Measurements from ENCODE around the gene SMIM38. TPM values are rescaled to one million over a fixed set of nuclear protein-coding genes. Genes with fewer than 3 reads are reported as not detected.

SMIM38 gene
- total RNA-seq, 1 donor from 2014 or later, result not detected

DNA sequence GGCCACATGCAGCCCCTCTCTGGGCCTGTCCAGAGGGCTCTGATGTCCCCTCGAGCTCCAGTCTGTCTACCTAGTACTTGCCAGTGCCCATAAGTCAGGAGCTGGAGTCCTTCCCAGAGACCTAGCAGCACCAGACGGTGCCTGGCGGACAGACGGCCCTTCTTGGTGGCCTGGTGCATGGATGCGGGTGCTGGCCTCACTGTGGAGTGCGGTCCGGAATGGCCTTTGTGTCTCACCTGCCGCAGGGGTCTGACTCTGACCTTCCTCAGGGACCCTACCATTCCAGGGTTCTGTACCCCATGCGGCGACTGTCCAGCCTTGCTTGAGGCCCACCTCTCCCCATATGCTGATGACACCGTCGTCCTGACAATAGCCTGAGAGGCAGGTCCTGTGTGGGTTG, 29.4 kb upstream of the SMIM38 start:
- Mint-ChIP-seq H3K27me3 (ENCODE audit: unreplicated experiment) (peaks cover 3% of the 10 kb centered on the region), H3K36me3 (ENCODE audit: low read depth, unreplicated experiment) (peaks cover 4% of the 10 kb centered on the region), H3K9me3 (ENCODE audit: unreplicated experiment) (peaks cover 6% of the 10 kb centered on the region), H3K27ac (ENCODE audit: unreplicated experiment) (no peak overlapping the region), H3K4me3 (ENCODE audit: unreplicated experiment) (no peak overlapping the region), H3K4me1 (ENCODE audit: unreplicated experiment) (peaks cover 5% of the 10 kb centered on the region)
- DNase-seq (ENCODE audit: low spot score), result no peak
- TF ChIP-seq CTCF (IDR thresholded peaks at IDR 0.05; ENCODE audit: unreplicated experiment), result no peak

DNA sequence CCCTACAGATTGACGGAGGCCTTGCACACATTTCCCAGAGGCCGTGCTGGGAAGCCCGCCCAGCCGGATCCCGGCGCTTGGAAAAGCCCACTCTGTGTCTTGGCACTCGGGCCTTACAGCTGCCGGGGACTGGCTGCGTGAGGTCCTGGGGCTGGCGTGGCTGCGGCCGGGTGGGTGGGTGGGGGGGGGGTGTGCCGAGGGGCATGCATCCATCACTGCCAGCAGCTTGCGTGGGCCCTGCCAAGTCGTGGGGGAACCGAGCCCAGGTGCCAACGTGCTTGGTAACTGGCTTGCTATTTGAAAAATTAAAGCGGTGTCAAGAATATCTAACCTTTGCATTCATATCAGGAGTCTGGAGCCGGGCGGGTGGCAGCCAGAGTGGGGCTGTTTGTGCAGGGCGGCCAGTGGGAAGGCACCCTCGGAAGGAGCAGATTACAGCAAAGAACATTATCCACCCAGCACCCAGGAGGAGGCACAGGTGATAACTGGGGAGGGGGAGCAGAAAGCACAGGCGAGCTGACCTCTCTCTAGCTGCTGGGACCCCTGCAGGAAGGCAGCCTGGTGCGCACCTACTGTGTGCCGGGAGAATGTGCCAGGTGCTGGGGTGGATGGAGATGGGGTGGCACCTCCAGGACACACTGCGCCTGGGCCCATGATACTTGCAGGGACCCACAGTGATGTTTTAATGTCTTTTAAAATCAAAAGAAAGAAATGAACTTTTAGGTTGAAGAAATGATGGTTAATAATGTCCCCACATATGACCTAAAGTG, 28.5 kb upstream of the SMIM38 start:
- Mint-ChIP-seq H3K4me3 (ENCODE audit: unreplicated experiment) (no peak overlapping the region), H3K27ac (ENCODE audit: unreplicated experiment) (no peak overlapping the region), H3K36me3 (ENCODE audit: low read depth, unreplicated experiment) (peaks cover 4% of the 10 kb centered on the region), H3K4me1 (ENCODE audit: unreplicated experiment) (peaks cover 5% of the 10 kb centered on the region), H3K27me3 (ENCODE audit: unreplicated experiment) (peaks cover 3% of the 10 kb centered on the region), H3K9me3 (ENCODE audit: unreplicated experiment) (peaks cover 6% of the 10 kb centered on the region)
- DNase-seq (ENCODE audit: low spot score), result no peak
- TF ChIP-seq CTCF (IDR thresholded peaks at IDR 0.05; ENCODE audit: unreplicated experiment), result no peak

- H3K27me3 Mint-ChIP-seq (ENCODE audit: unreplicated experiment), result peaks cover 2% of the 10 kb centered on the region
- H3K36me3 Mint-ChIP-seq (ENCODE audit: low read depth, unreplicated experiment), result peaks cover 8% of the 10 kb centered on the region
- H3K4me3 Mint-ChIP-seq (ENCODE audit: unreplicated experiment), result no peak overlapping the region
- DNase-seq (ENCODE audit: low spot score), result no peak
- H3K27ac Mint-ChIP-seq (ENCODE audit: unreplicated experiment), result no peak overlapping the region
- H3K9me3 Mint-ChIP-seq (ENCODE audit: unreplicated experiment), result peaks cover 6% of the 10 kb centered on the region
- peaks cover 3% of the 10 kb centered on the region for H3K4me1 Mint-ChIP-seq (ENCODE audit: unreplicated experiment)
- no peak for TF ChIP-seq CTCF (IDR thresholded peaks at IDR 0.05; ENCODE audit: unreplicated experiment)
Measured at GRCh38 chr11:69127884-69128283, 27.9 kb upstream of the SMIM38 start.

DNA sequence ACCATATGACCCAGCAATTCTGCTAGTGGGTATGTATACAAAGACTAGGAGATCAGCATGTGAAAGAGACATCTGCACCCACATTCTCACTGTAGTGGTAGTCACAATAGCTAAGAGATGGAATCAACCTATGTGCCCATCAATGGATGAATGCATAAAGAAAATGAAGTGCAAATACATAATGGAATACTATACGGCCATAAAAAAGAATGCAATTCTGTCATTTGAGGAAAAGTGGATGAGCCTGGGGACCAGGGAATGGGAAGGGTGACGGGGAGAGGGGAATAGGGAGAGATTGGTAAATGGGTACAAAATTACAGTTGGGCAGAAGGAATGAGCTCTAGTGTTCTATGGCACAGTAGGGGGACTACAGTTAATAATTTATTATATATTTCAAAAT, 26.7 kb upstream of the SMIM38 start:
- peaks cover 2% of the 10 kb centered on the region for H3K27me3 Mint-ChIP-seq (ENCODE audit: unreplicated experiment)
- DNase-seq (ENCODE audit: low spot score), result no peak
- H3K36me3 Mint-ChIP-seq (ENCODE audit: low read depth, unreplicated experiment), result peaks cover 12% of the 10 kb centered on the region
- no peak overlapping the region for H3K4me3 Mint-ChIP-seq (ENCODE audit: unreplicated experiment)
- TF ChIP-seq CTCF (IDR thresholded peaks at IDR 0.05; ENCODE audit: unreplicated experiment), result no peak
- H3K9me3 Mint-ChIP-seq (ENCODE audit: unreplicated experiment), result peaks cover 6% of the 10 kb centered on the region
- peaks cover 3% of the 10 kb centered on the region for H3K4me1 Mint-ChIP-seq (ENCODE audit: unreplicated experiment)
- no peak overlapping the region for H3K27ac Mint-ChIP-seq (ENCODE audit: unreplicated experiment)

DNA sequence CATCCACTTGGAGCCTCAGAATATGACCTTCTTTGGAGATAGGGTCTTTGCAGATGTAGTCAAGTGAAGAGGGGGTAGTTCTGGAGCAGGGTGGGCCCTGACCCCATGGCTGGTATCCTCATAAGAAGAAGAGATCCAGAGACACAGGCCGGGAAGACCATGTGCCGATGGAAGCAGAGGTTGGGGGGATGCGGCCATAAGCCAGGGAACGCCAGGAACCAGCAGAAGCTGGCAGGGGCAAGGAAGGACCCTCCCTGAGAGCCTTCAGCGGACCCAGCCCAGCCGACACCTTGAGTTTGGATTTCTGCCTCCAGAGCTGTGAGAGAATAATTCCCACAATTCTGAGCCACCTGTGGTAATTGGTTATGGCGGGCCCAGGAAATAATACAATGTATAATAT, 26.1 kb upstream of the SMIM38 start:
- DNase-seq (ENCODE audit: low spot score), result no peak
- Mint-ChIP-seq H3K36me3 (ENCODE audit: low read depth, unreplicated experiment) (peaks cover 8% of the 10 kb centered on the region), H3K27me3 (ENCODE audit: unreplicated experiment) (peaks cover 3% of the 10 kb centered on the region), H3K4me3 (ENCODE audit: unreplicated experiment) (no peak overlapping the region), H3K4me1 (ENCODE audit: unreplicated experiment) (peaks cover 3% of the 10 kb centered on the region), H3K27ac (ENCODE audit: unreplicated experiment) (no peak overlapping the region), H3K9me3 (ENCODE audit: unreplicated experiment) (peaks cover 6% of the 10 kb centered on the region)
- TF ChIP-seq CTCF (IDR thresholded peaks at IDR 0.05; ENCODE audit: unreplicated experiment), result no peak

All from endothelial cell (in vitro differentiated cells).